ENCODE results near the gene TTC33. TPM values are rescaled to one million over a fixed set of nuclear protein-coding genes. Genes with fewer than 3 reads are reported as not detected.

The TTC33 gene
- 7.5 and 9.4 TPM in 2 replicates for total RNA-seq

GRCh38 chr5:40755407-40756365 lies at the start of gene TTC33:
TSS of gene TTC33 (minus strand) at chr5:40755961. CDS start at chr5:40747018, 8,943 bp downstream.

GRCh38 chr5:40798012-40798800 lies 42.4 kb upstream of the TTC33 start, which contains the start of gene PRKAA1:
TSS of gene PRKAA1 (minus strand) at chr5:40798374. CDS start at chr5:40798189, 185 bp downstream.

DNA sequence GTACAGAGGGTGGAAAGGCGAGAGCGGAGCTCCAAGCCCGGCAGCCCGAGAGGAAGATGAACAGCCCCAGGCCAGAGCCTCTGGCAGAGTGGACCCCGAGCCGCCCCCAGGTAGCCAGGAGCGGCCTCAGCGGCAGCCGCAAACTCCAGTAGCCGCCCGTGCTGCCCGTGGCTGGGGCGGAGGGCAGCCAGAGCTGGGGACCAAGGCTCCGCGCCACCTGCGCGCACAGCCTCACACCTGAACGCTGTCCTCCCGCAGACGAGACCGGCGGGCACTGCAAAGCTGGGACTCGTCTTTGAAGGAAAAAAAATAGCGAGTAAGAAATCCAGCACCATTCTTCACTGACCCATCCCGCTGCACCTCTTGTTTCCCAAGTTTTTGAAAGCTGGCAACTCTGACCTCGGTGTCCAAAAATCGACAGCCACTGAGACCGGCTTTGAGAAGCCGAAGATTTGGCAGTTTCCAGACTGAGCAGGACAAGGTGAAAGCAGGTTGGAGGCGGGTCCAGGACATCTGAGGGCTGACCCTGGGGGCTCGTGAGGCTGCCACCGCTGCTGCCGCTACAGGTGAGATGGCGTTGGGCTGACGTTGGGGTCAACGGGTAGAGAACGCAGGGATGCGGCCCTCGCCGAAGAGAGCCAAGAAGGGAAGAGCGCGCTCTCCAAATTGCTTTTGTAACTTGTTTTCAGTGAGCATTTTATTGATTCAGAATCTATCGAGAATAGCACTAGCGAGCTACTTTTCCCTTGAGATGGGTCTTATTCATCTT lies 75.7 kb downstream of the TTC33 start, which contains the start of gene PTGER4:
Gene PTGER4 (plus strand): TSS at position 3 of the 769 bp plus-strand sequence. CDS start 1,079 bp downstream, outside the sequence.

Other genes with a start within 250 kb of the TTC33 start
- 59.6 and 73.7 TPM in 2 replicates for gene PTGER4, start 76.0 kb downstream of the TTC33 start, total RNA-seq
- 62.7 and 70.1 TPM in 2 replicates for gene PRKAA1, start 42.4 kb upstream of the TTC33 start, total RNA-seq
- 51.9 and 83.8 TPM in 2 replicates for gene RPL37, start 79.3 kb upstream of the TTC33 start, total RNA-seq
- 21.7 and 23.8 TPM in 2 replicates for gene CARD6, start 85.4 kb upstream of the TTC33 start, total RNA-seq
- not detected in 2 replicates for gene C7, start 153.5 kb upstream of the TTC33 start, total RNA-seq

Measured in mammary microvascular endothelial cell (primary cell).